ENCODE data around the gene LAMB2.

The LAMB2 gene

GRCh38 chr3:49161197-49161596, 28.3 kb upstream of the LAMB2 start:
- DNase-seq, result no peak

- no peak for DNase-seq
Measured at GRCh38 chr3:49158792-49159191, 25.9 kb upstream of the LAMB2 start.

- peak; percentile 64 for DNase-seq
Measured at GRCh38 chr3:49158103-49158709, 25.4 kb upstream of the LAMB2 start.

GRCh38 chr3:49157289-49157688, 24.4 kb upstream of the LAMB2 start:
- no peak for DNase-seq

- DNase-seq, result no peak
Measured at GRCh38 chr3:49153349-49153912, 20.6 kb upstream of the LAMB2 start.

GRCh38 chr3:49151610-49152009, 18.8 kb upstream of the LAMB2 start:
- DNase-seq, result no peak

- no peak for DNase-seq
Measured at GRCh38 chr3:49148159-49148558, 15.3 kb upstream of the LAMB2 start.

- DNase-seq, result no peak
Measured at GRCh38 chr3:49140080-49140479, 7.2 kb upstream of the LAMB2 start.

GRCh38 chr3:49135499-49135898, 2.6 kb upstream of the LAMB2 start:
- DNase-seq, result no peak

- DNase-seq, result no peak
Measured at GRCh38 chr3:49134471-49135265, 1.8 kb upstream of the LAMB2 start.

- DNase-seq, result no peak
Measured at GRCh38 chr3:49133226-49133951, 539 bp upstream of the LAMB2 start.

- no peak for DNase-seq
Measured at GRCh38 chr3:49132073-49132436, 795 bp downstream of the LAMB2 start.

GRCh38 chr3:49131576-49131975, 1.3 kb downstream of the LAMB2 start:
- no peak for DNase-seq

- DNase-seq, result no peak
Measured at GRCh38 chr3:49131040-49131439, 1.8 kb downstream of the LAMB2 start.

- DNase-seq, result no peak
Measured at GRCh38 chr3:49124991-49125670, 7.7 kb downstream of the LAMB2 start.

GRCh38 chr3:49124203-49124602, 8.6 kb downstream of the LAMB2 start:
- DNase-seq, result no peak

GRCh38 chr3:49123687-49124086, 9.2 kb downstream of the LAMB2 start:
- no peak for DNase-seq

- no peak for DNase-seq
Measured at GRCh38 chr3:49122886-49123545, 9.8 kb downstream of the LAMB2 start.

- no peak for DNase-seq
Measured at GRCh38 chr3:49122451-49122850, 10.4 kb downstream of the LAMB2 start.

GRCh38 chr3:49122022-49122421, 10.8 kb downstream of the LAMB2 start:
- DNase-seq, result no peak

- no peak for DNase-seq
Measured at GRCh38 chr3:49121132-49121736, 11.6 kb downstream of the LAMB2 start.
